AG09309 (cell line): ENCODE results near the gene ARFGAP3.

Experiments
- DNase-seq: peaks from one replicate; pipeline ENCODE4 v3.0.0-alpha.2; 2010; ENCODE audit warnings: low read depth
- H3K4me3 ChIP-seq: 2 replicates; pipeline ENCODE4 v1.5.1; 2011; ENCODE audit warnings: mild to moderate bottlenecking, low read depth, low read length, moderate library complexity; ENCODE audit not compliant: control insufficient read depth
- CTCF ChIP-seq: IDR thresholded peaks from 2 replicates; pipeline ENCODE4 v1.5.1; 2011; ENCODE audit warnings: mild to moderate bottlenecking, low read depth, low read length, inconsistent platforms; ENCODE audit not compliant: insufficient read depth, control insufficient read depth; ENCODE audit errors: missing control alignments

The ARFGAP3 gene

GRCh38 chr22:42856179-42856864, 751 bp downstream of the ARFGAP3 start:
- peak overlapping the region; percentile 78 for H3K4me3 ChIP-seq
- no peak for TF ChIP-seq CTCF
- no peak for DNase-seq

- no peak for TF ChIP-seq CTCF
- H3K4me3 ChIP-seq: peak overlapping the region; percentile 78
- no peak for DNase-seq
Measured at GRCh38 chr22:42855721-42856120, 1.4 kb downstream of the ARFGAP3 start.

- TF ChIP-seq CTCF: no peak
- H3K4me3 ChIP-seq: peak overlapping the region; percentile 78
Measured at GRCh38 chr22:42855211-42855610, 1.9 kb downstream of the ARFGAP3 start.

GRCh38 chr22:42848941-42849550, 8.0 kb downstream of the ARFGAP3 start:
- no peak for DNase-seq
- no peak overlapping the region for H3K4me3 ChIP-seq
- no peak for TF ChIP-seq CTCF

More at GRCh38 chr22:42855211-42855610, 1.9 kb downstream of the ARFGAP3 start:
- DNase-seq: no peak

GRCh38 chr22:42847110-42847509, 10.0 kb downstream of the ARFGAP3 start:
- no peak for TF ChIP-seq CTCF
- DNase-seq: no peak
- H3K4me3 ChIP-seq: no peak overlapping the region

GRCh38 chr22:42844756-42845155, 12.3 kb downstream of the ARFGAP3 start:
- no peak for TF ChIP-seq CTCF
- H3K4me3 ChIP-seq: no peak overlapping the region
- DNase-seq: no peak
